ENCODE data around the gene PXMP4.
"Not testable (repeated sequence)": the region's sequence is repeated elsewhere in the genome, so short reads cannot be mapped to it uniquely, and the experiment has no call there.

The PXMP4 gene

GRCh38 chr20:33704197-33704924 lies 15.7 kb downstream of the PXMP4 start:
- no peak for DNase-seq (ENCODE audit: low read depth)
- no peak for TF ChIP-seq CTCF (conservative IDR thresholded peaks at IDR 0.05; ENCODE audit: low read depth, low read length)
- H3K4me3 ChIP-seq (ENCODE audit: low read depth, low read length): no peak overlapping the region

DNA sequence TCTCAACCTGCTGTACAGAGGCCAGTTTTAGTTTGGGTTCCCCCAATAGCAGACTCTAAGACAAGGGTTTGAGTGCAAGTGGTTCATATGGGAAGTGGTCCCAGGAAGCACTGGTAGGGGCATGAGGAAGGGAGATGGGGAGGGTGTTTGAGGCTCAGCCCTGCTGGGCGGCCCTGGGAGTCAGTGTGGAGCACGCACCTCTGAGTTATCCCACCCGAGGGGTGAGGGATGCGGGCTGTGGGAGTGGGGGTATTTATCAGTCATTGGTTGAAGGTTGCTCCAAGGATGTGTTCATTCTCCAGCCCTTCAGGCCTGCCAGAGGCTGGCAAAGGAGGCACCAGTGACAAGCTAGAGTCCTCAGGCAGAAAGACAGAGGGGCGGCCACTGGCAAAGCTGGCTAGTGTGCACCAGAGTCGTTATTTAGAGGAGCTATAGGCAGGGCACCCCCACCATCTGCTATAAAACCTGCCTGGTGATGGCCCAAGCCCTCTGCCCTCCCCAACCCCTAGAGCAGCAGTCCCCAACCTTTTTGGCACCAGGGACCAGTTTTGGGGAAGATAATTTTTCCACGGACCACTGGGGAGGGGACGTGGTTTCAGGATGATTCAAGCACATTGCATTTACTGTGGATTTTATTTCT lies 16.5 kb downstream of the PXMP4 start:
- TF ChIP-seq CTCF (conservative IDR thresholded peaks at IDR 0.05; ENCODE audit: low read depth, low read length): no peak
- no peak overlapping the region for H3K4me3 ChIP-seq (ENCODE audit: low read depth, low read length)
- no peak for DNase-seq (ENCODE audit: low read depth)

DNA sequence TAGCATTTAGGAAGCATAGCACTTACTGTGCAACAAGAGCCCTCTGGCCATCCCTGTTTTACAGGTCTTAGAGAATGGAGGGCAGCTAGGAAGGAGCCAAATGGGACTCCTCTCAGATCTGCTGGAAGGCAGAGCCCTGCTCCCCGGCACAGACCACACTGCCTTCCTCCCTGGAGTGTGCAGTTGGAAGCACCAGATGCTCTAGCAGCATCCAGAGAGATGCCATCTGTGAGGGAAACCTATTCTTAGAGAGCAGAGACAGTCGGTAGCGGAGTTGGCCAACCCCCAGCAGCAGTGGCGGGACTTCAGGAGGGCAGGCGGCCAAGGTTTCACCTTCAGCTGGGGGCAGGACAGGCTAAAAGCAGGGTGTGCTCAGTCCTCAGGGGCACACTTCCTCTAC lies 17.2 kb downstream of the PXMP4 start:
- H3K4me3 ChIP-seq (ENCODE audit: low read depth, low read length): no peak overlapping the region
- no peak for TF ChIP-seq CTCF (conservative IDR thresholded peaks at IDR 0.05; ENCODE audit: low read depth, low read length)
- no peak for DNase-seq (ENCODE audit: low read depth)

DNA sequence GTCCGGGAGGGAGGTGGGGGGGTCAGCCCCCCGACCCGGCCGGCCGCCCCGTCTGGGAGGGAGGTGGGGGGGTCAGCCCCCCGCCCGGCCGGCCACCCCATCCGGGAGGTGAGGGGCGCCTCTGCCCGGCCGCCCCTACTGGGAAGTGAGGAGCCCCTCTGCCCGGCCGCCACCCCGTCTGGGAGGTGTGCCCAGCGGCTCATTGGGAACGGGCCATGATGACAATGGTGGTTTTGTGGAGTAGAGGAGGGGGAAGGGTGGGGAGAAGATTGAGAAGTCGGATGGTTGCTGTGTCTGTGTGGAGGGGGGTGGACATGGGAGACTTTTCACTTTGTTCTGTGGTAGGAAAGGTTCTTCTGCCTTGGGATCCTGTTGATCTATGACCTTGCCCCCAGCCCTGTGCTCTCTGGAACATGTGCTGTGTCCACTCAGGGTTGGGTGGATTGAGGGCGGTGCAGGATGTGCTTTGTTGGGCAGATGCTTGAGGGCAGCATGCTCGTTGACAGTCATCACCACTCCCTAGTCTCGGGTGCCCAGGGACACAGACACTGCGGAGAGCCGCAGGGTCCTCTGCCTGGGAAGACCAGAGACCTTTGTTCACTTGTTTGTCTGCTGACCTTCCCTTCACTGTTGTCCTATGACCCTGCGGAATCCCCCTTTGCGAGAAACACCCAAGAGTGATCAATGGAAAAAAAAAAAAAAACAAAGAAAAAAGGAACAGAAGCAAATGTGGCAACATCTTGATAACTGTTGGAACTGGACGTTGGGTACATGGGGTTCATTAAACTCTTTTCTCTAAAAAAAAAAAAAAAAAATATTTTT lies 18.3 kb downstream of the PXMP4 start:
- no peak for TF ChIP-seq CTCF (conservative IDR thresholded peaks at IDR 0.05; ENCODE audit: low read depth, low read length)
- no peak for DNase-seq (ENCODE audit: low read depth)
- H3K4me3 ChIP-seq (ENCODE audit: low read depth, low read length): no peak overlapping the region

- DNase-seq (ENCODE audit: low read depth); H3K4me3 ChIP-seq (ENCODE audit: low read depth, low read length): not testable (repeated sequence)
Observed at GRCh38 chr20:33700696-33701441, 19.2 kb downstream of the PXMP4 start.

GRCh38 chr20:33698966-33699365 lies 21.1 kb downstream of the PXMP4 start:
- DNase-seq (ENCODE audit: low read depth); H3K4me3 ChIP-seq (ENCODE audit: low read depth, low read length): not testable (repeated sequence)

- no peak overlapping the region for H3K4me3 ChIP-seq (ENCODE audit: low read depth, low read length)
- no peak for DNase-seq (ENCODE audit: low read depth)
- no peak for TF ChIP-seq CTCF (conservative IDR thresholded peaks at IDR 0.05; ENCODE audit: low read depth, low read length)
Observed at GRCh38 chr20:33697129-33697528, 23.0 kb downstream of the PXMP4 start.

Data from choroid plexus epithelial cell (primary cell).